ENCODE data around the gene RFX5. TPM values are rescaled to one million over a fixed set of nuclear protein-coding genes. Genes with fewer than 3 reads are reported as not detected.

RFX5 gene
- total RNA-seq, 2 donors from 2014 or later, result 48.0 to 86.0 TPM

GRCh38 chr1:151315565-151316235, 31.4 kb downstream of the RFX5 start:
- ATAC-seq (replicated peaks), result no peak
- peak overlapping the region; percentile 63 for H3K27ac Mint-ChIP-seq
- no peaks in the 10 kb centered on the region for H3K9me3 Mint-ChIP-seq
- no peak overlapping the region for H3K4me3 Mint-ChIP-seq
- peaks cover 90% of the 10 kb centered on the region for H3K36me3 Mint-ChIP-seq (ENCODE audit: low read depth)
- H3K27me3 Mint-ChIP-seq, result no peaks in the 10 kb centered on the region
- H3K4me1 Mint-ChIP-seq, result peaks cover 40% of the 10 kb centered on the region

GRCh38 chr1:151314137-151314875, 32.7 kb downstream of the RFX5 start:
- H3K27ac Mint-ChIP-seq, result peak overlapping the region; percentile 98
- no peaks in the 10 kb centered on the region for H3K27me3 Mint-ChIP-seq
- H3K4me3 Mint-ChIP-seq, result no peak overlapping the region
- ATAC-seq (replicated peaks), result no peak
- peaks cover 90% of the 10 kb centered on the region for H3K36me3 Mint-ChIP-seq (ENCODE audit: low read depth)
- no peaks in the 10 kb centered on the region for H3K9me3 Mint-ChIP-seq
- H3K4me1 Mint-ChIP-seq, result peaks cover 35% of the 10 kb centered on the region

DNA sequence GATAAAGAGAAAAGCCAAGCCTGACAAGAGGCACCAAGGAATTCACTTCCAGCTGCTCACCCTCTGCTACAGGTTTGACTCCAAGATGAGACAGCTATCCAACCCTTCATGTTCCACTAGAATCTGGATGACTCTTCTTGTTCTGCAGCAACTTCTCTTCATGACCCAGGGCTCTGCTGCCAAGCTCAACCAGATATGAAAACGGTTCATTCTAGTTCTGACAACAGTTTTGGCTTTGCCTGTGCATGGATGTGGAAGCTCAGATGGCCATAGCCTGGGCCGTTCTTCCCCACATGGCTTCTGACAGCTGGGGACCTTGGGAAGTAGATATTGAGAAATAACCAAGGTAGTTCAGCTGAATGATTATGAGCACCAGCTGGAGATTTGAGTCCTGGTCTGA, 33.6 kb downstream of the RFX5 start:
- H3K9me3 Mint-ChIP-seq, result no peaks in the 10 kb centered on the region
- H3K4me3 Mint-ChIP-seq, result no peak overlapping the region
- peaks cover 90% of the 10 kb centered on the region for H3K36me3 Mint-ChIP-seq (ENCODE audit: low read depth)
- H3K27me3 Mint-ChIP-seq, result no peaks in the 10 kb centered on the region
- no peak for ATAC-seq (replicated peaks)
- H3K4me1 Mint-ChIP-seq, result peaks cover 35% of the 10 kb centered on the region
- H3K27ac Mint-ChIP-seq, result peak overlapping the region; percentile 98

DNA sequence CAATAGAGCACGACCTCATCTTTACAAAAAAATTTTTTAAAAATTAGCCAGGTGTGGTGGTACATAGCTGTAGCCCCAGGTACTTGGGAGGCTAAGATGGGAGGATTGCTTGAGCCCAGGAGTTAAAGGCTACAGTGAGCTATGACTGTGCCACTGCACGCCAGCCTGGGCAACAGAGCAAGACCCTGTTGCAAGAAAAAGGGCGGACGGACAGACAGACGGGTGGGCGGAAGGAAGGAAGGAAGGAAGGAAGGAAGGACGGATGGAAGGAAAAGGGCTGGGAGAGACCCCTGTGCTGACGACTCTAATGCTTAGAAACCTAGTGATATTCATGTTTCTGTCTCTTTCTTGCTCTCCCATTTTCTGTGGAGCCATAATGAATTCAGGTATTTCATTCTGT, 34.2 kb downstream of the RFX5 start:
- no peaks in the 10 kb centered on the region for H3K9me3 Mint-ChIP-seq

DNA sequence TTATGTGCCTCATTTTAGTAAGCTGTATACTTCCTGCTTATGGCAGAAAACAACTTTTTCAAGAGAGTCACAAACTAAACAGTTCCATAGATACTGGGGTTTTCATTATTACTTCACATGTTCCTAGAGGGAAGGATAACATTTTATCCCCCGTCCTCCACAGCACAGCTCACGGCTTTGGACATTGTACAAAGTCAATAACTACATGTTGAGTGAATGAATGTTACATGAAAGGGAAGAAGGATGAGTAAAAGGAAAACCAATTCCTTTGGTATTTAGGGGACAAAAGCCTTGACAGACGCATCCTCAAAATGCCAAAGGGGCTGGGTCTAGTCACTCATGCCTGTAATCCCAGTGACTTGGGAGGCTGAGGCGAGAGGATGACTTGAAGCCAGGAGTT, 34.6 kb downstream of the RFX5 start:
- Mint-ChIP-seq H3K4me3 (peak overlapping the region; percentile 80), H3K27me3 (no peaks in the 10 kb centered on the region), H3K36me3 (ENCODE audit: low read depth) (peaks cover 94% of the 10 kb centered on the region), H3K27ac (peak overlapping the region; percentile 98), H3K4me1 (peaks cover 31% of the 10 kb centered on the region), H3K9me3 (no peaks in the 10 kb centered on the region)
- ATAC-seq (replicated peaks), result no peak

More for the DNA sequence above, 34.2 kb downstream of the RFX5 start:
- peaks cover 35% of the 10 kb centered on the region for H3K4me1 Mint-ChIP-seq
- no peak for ATAC-seq (replicated peaks)
- peak overlapping the region; percentile 80 for H3K4me3 Mint-ChIP-seq
- peaks cover 94% of the 10 kb centered on the region for H3K36me3 Mint-ChIP-seq (ENCODE audit: low read depth)
- peak overlapping the region; percentile 98 for H3K27ac Mint-ChIP-seq
- no peaks in the 10 kb centered on the region for H3K27me3 Mint-ChIP-seq

GRCh38 chr1:151311589-151312331, 35.3 kb downstream of the RFX5 start:
- peak; percentile 100 for ATAC-seq (replicated peaks)
- H3K27me3 Mint-ChIP-seq, result no peaks in the 10 kb centered on the region
- peaks cover 98% of the 10 kb centered on the region for H3K36me3 Mint-ChIP-seq (ENCODE audit: low read depth)
- peaks cover 30% of the 10 kb centered on the region for H3K4me1 Mint-ChIP-seq
- peak overlapping the region; percentile 98 for H3K27ac Mint-ChIP-seq
- peak overlapping the region; percentile 80 for H3K4me3 Mint-ChIP-seq
- no peaks in the 10 kb centered on the region for H3K9me3 Mint-ChIP-seq

DNA sequence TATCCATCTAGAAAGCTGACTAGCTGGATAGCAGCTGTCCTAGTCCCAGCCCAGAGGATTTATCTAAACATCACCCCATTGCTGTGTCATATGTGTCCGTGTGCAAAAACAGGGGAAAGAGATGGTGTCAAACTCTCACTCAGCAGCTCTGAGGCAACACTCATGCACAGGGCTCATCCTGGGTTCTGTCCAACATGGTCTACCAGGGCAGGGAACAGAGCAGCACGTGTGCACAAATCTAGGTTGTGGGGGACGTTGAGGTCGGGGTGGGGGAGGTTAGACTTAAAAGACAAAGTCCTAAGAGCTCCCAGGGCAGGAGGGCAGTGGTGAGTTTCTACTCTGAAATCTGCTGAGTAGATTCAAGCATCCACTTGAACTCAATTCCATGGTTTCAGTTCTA, 36.0 kb downstream of the RFX5 start:
- Mint-ChIP-seq H3K36me3 (ENCODE audit: low read depth) (peaks cover 98% of the 10 kb centered on the region), H3K4me3 (peak overlapping the region; percentile 80), H3K4me1 (peaks cover 30% of the 10 kb centered on the region), H3K27me3 (no peaks in the 10 kb centered on the region), H3K9me3 (no peaks in the 10 kb centered on the region), H3K27ac (peak overlapping the region; percentile 98)
- ATAC-seq (replicated peaks), result no peak

DNA sequence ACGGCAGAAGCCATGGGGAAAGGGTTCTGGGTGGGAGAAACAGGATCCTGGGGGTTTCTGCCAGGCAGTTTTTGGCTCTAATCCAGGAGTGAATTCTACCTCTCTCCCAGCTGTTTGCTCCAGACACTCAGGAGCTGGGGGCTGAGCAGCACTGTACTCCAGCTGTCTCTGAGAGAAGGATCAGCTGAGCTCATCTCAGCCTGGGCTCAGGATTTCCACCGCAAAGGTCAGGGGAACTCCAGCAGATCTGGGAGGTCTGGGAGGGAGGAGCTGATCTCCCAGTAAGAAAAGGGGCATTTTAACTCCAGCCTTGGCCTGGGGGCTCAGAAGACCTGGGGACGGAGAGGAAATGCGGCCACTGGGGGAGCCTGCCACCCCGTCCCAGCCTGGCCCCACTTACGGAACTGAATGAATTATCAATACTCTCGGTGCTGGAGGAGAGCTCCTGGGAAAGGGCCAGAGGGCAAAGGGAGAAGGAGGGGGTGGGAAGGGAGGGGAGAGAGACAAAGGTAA, 37.2 kb downstream of the RFX5 start:
- ATAC-seq (replicated peaks), result no peak
- H3K4me1 Mint-ChIP-seq, result peaks cover 30% of the 10 kb centered on the region
- no peak overlapping the region for H3K4me3 Mint-ChIP-seq
- no peaks in the 10 kb centered on the region for H3K9me3 Mint-ChIP-seq
- H3K36me3 Mint-ChIP-seq (ENCODE audit: low read depth), result peaks cover 98% of the 10 kb centered on the region
- no peaks in the 10 kb centered on the region for H3K27me3 Mint-ChIP-seq
- peak overlapping the region; percentile 87 for H3K27ac Mint-ChIP-seq

DNA sequence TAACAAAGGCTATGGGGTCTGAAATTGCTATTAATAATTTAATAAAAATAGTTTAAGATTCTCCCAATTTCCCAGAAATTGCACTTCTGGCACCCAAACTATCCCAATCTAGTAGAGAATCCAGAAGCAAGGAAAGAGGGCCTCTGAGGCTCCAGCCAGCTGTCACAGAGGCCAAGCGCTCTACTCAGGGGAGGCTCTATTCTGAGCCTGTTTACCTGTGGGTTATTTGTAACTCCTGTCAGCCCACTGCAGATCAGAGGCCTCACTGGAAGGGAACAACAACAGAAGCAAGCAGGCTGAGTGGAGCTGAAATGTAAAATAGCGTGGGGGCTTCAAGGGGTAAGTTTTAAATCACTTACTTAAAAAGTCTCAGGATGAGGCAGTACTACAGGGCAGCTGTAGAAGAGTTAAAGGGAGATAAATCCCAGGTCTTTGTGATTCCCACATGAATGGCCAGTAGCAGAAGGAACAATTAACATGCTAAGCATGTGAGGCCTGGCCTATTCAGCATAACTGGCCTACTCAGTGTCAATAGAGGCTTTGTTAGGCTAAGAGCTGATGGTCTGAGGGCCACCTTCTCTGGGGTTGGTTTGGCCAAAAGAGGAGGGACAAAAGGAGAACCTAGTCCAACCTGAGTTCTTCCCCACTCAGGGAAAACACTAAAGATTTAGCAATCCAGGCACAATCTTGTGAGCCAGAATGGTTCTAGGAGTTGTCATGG, 52.1 kb downstream of the RFX5 start:
- ATAC-seq (replicated peaks), result no peak
- Mint-ChIP-seq H3K27me3 (no peaks in the 10 kb centered on the region), H3K4me1 (no peaks in the 10 kb centered on the region), H3K9me3 (no peaks in the 10 kb centered on the region), H3K36me3 (ENCODE audit: low read depth) (peaks cover 93% of the 10 kb centered on the region), H3K4me3 (no peak overlapping the region), H3K27ac (peak overlapping the region; percentile 16)

DNA sequence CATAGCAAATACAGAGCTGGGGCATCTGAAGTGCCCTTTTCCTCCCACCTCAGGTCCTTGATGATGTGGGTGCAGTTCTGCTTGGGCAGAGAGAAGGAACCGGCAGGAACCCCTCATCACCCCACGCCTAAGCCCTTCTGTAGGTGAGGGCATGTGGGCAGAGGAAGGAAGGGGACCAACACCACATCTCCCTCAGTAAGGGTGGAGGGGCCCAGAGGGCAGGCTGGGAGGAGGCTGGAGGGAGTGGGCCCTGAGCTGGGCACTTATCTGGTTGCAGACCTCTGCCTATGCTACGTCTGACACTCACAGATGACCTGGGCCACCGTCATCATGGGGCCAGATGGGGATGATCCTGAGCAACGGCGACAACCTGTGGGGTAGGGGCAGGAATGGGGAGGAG, 54.0 kb downstream of the RFX5 start:
- H3K9me3 Mint-ChIP-seq, result no peaks in the 10 kb centered on the region
- peak overlapping the region; percentile 80 for H3K27ac Mint-ChIP-seq
- H3K4me3 Mint-ChIP-seq, result no peak overlapping the region
- H3K36me3 Mint-ChIP-seq (ENCODE audit: low read depth), result peaks cover 93% of the 10 kb centered on the region
- H3K27me3 Mint-ChIP-seq, result no peaks in the 10 kb centered on the region
- peaks cover 8% of the 10 kb centered on the region for H3K4me1 Mint-ChIP-seq
- ATAC-seq (replicated peaks), result peak; percentile 6

- Mint-ChIP-seq H3K27ac (no peak overlapping the region), H3K9me3 (no peaks in the 10 kb centered on the region), H3K27me3 (no peaks in the 10 kb centered on the region), H3K4me1 (peaks cover 8% of the 10 kb centered on the region), H3K36me3 (ENCODE audit: low read depth) (peaks cover 89% of the 10 kb centered on the region), H3K4me3 (no peak overlapping the region)
- ATAC-seq (replicated peaks), result peak; percentile 12
Measured at GRCh38 chr1:151292207-151293030, 54.6 kb downstream of the RFX5 start.

DNA sequence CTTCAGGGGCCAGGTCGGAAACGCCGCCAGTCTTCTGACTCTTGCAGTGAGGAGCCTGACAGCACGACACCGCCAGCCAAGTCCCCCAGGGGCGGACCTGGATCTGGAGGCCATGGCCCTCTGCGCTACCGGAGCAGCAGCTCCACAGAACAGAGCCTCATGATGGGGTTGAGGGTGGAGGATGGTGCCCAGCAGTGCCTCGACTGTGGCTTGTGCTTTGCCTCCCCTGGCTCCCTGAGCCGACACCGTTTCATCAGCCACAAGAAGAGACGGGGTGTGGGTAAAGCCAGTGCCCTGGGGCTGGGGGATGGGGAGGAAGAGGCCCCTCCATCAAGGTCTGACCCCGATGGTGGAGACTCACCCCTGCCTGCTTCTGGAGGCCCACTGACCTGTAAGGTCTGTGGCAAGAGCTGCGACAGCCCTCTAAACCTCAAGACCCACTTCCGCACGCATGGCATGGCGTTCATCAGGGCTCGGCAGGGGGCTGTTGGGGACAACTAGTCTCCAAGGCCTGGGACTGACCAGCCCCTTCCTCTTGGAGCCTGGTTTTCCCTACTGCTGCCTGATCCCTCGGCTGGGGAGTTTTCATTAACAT, 56.2 kb downstream of the RFX5 start:
- Mint-ChIP-seq H3K9me3 (no peaks in the 10 kb centered on the region), H3K4me1 (peaks cover 8% of the 10 kb centered on the region), H3K27me3 (no peaks in the 10 kb centered on the region), H3K36me3 (ENCODE audit: low read depth) (peaks cover 89% of the 10 kb centered on the region), H3K27ac (no peak overlapping the region), H3K4me3 (no peak overlapping the region)
- no peak for ATAC-seq (replicated peaks)

All from activated T-helper 17 cell treated with anti-CD3 and anti-CD28 coated beads, Interleukin-2, amount 50 U/mL, for 72 hours (primary cell).